Lung (tissue), 12 donors: ENCODE measurements around the gene ENGASE. TPM values are rescaled to one million over a fixed set of nuclear protein-coding genes. Genes with fewer than 3 reads are reported as not detected.

Source experiments
- ATAC-seq: fragments of 200-7000 bp; cut with Tn5 transposase; one replicate; pipeline ENCODE4 v1.9.1; 2020; ENCODE audit warnings: moderate number of reproducible peaks; ENCODE audit not compliant: insufficient read depth, low FRiP score
- DNase-seq, 3 donors: peaks; one replicate each; pipeline ENCODE4 v3.0.0-alpha.2; 2013 to 2017
- H3K27ac ChIP-seq, 2 donors: one replicate each; pipeline ENCODE4 v1.5.1; 2013; ENCODE audit warnings: mild to moderate bottlenecking in 2 of 2, moderate library complexity in 2 of 2, control low read depth in 1 of 2, inconsistent platforms in 1 of 2, low read depth in 1 of 2, low read length in 1 of 2
- H3K27me3 ChIP-seq, 3 donors: one replicate each; pipeline ENCODE4 v1.5.1; 2013; ENCODE audit warnings: low read length in 2 of 3; ENCODE audit not compliant: control insufficient read depth in 3 of 3, insufficient read depth in 3 of 3
- H3K36me3 ChIP-seq, 4 donors: one replicate each; pipeline ENCODE4 v1.5.1; 2013; ENCODE audit warnings: low read length in 4 of 4, mild to moderate bottlenecking in 1 of 4, moderate library complexity in 1 of 4; ENCODE audit not compliant: control insufficient read depth in 4 of 4, insufficient read depth in 4 of 4
- H3K4me1 ChIP-seq, 5 donors: one replicate each; pipeline ENCODE4 v1.5.1; 2013; ENCODE audit warnings: low read length in 5 of 5, mild to moderate bottlenecking in 2 of 5, moderate library complexity in 1 of 5; ENCODE audit not compliant: control insufficient read depth in 5 of 5, insufficient read depth in 5 of 5
- H3K4me3 ChIP-seq: one replicate; pipeline ENCODE4 v1.5.1; 2013; ENCODE audit warnings: mild to moderate bottlenecking, control low read depth, moderate library complexity
- H3K9ac ChIP-seq, 2 donors: one replicate each; pipeline ENCODE4 v1.5.1; 2013; ENCODE audit warnings: low read length in 2 of 2, control low read depth in 1 of 2; ENCODE audit not compliant: insufficient read depth in 1 of 2
- H3K9me3 ChIP-seq, 4 donors: one replicate each; pipeline ENCODE4 v1.5.1; 2013; ENCODE audit warnings: low read length in 3 of 4, mild to moderate bottlenecking in 1 of 4, moderate library complexity in 1 of 4; ENCODE audit not compliant: control insufficient read depth in 4 of 4, insufficient read depth in 3 of 4
- WGBS, 2 donors: extraction: QIAGEN DNeasy Blood & Tissue Kit; methylation state at CpG; one replicate each; pipeline ENCODE4 v1.1.7; 2013; 5-methylcytosine and 5-hydroxymethylcytosine counted together
- polyA plus RNA-seq, 2 donors: library from polyadenylated mRNA; stranded (reverse); fragments of 200-250 nt; gene quantifications; one replicate each; pipeline ENCODE4 v1.2.1, GENCODE V29; 2013
- total RNA-seq, 2 donors: library from RNA; depleted of rRNA in 1 of 2; stranded (reverse); fragments of >200 nt in 1 of 2; gene quantifications; one replicate each; pipeline ENCODE4 v1.2.1, GENCODE V29; 2014 to 2021
- TF ChIP-seq, protein P1 (sequence below): IDR thresholded peaks from 2 replicates; pipeline ENCODE4 v1.5.1; 2012; ENCODE audit warnings: mild to moderate bottlenecking; ENCODE audit errors: control extremely low read depth, extremely low read depth
- donor health status: control.
- donor health status: control.
- donor health status: Bipolar disorder and iron deficiency.
- donor health status: healthy.
- donor health status: DM: yes; HTN: yes; CAD: no.

ENGASE gene
- total and polyA plus RNA-seq, 4 donors = 19.0 to 45.7 (median 32.5) TPM

DNA sequence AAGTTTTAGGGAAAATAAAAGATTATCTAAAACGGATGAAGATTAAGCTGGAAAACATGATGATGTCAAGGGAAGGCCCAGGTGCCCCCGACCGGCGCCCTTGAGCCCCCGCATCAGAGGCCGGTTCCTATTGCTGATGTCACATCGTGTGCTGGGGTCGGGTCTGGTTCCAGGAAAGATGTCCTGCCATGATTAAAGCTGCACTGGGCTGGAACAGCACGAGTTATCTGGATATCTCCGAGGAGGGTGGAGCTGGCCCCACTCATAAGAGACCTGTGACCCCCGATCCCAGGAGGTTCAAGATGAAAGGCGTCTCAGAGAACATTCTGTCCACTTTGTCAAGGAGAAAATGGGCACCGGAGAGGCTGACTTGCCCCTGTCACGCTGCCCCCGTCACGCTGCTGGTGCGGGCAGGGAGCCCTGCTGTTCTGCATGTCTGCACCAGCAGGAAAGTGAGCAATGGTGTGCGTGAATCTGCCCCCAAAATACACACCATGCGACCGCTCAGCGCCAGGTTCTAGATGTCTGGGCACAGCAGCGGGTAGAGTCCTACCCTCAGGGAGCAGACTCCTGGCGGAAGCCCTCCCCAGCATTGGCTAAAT, 53.0 kb downstream of the ENGASE start:
- 69 to 83% methylated on average over 23 of the region's 23 CpGs for WGBS, 2 donors
- no peak for ATAC-seq

DNA sequence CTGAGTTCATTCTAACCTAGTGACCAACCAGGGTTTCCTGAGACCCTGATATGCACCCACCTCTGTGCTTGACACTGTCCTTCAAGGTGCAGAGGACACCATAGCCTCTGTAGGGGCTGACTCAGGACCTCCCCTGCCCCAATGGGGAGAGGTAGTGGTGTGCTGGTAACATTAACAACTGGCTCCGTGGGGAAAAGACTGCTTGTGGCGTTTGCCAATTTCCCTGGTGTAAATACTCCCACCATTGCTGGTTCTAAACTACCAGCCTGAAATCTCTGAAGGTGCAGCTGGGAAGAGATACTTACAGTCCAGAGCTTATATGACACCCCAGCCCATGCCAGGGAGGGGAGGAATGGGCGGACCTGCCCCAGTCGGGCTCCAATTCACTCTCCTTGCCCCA, 54.9 kb downstream of the ENGASE start:
- Histone ChIP-seq H3K27ac (no peak overlapping the region), H3K4me3 (no peak overlapping the region), H3K4me1 (no peaks in the 10 kb centered on the region), H3K9ac (no peak overlapping the region), H3K9me3 (peaks cover 0 to 13% (median 0%) of the 10 kb centered on the region in 4 donors), H3K27me3 (peaks cover 0 to 15% (median 3%) of the 10 kb centered on the region in 3 donors), H3K36me3 (no peaks in the 10 kb centered on the region)
- 72 to 87% methylated on average over 4 of the region's 4 CpGs for WGBS, 2 donors
- no peak for DNase-seq
- TF ChIP-seq, protein P1, sequence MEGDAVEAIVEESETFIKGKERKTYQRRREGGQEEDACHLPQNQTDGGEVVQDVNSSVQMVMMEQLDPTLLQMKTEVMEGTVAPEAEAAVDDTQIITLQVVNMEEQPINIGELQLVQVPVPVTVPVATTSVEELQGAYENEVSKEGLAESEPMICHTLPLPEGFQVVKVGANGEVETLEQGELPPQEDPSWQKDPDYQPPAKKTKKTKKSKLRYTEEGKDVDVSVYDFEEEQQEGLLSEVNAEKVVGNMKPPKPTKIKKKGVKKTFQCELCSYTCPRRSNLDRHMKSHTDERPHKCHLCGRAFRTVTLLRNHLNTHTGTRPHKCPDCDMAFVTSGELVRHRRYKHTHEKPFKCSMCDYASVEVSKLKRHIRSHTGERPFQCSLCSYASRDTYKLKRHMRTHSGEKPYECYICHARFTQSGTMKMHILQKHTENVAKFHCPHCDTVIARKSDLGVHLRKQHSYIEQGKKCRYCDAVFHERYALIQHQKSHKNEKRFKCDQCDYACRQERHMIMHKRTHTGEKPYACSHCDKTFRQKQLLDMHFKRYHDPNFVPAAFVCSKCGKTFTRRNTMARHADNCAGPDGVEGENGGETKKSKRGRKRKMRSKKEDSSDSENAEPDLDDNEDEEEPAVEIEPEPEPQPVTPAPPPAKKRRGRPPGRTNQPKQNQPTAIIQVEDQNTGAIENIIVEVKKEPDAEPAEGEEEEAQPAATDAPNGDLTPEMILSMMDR = no peak
- no peak for ATAC-seq

More for the DNA sequence above, 53.0 kb downstream of the ENGASE start:
- H3K36me3 ChIP-seq = no peaks in the 10 kb centered on the region
- no peak for DNase-seq
- H3K27me3 ChIP-seq = peaks cover 0 to 15% (median 3%) of the 10 kb centered on the region in 3 donors
- H3K4me3 ChIP-seq = no peak overlapping the region
- no peak overlapping the region for H3K27ac ChIP-seq
- no peaks in the 10 kb centered on the region for H3K4me1 ChIP-seq
- no peak overlapping the region for H3K9ac ChIP-seq
- peaks cover 0 to 15% (median 0%) of the 10 kb centered on the region in 4 donors for H3K9me3 ChIP-seq
- TF ChIP-seq, protein P1 = no peak

DNA sequence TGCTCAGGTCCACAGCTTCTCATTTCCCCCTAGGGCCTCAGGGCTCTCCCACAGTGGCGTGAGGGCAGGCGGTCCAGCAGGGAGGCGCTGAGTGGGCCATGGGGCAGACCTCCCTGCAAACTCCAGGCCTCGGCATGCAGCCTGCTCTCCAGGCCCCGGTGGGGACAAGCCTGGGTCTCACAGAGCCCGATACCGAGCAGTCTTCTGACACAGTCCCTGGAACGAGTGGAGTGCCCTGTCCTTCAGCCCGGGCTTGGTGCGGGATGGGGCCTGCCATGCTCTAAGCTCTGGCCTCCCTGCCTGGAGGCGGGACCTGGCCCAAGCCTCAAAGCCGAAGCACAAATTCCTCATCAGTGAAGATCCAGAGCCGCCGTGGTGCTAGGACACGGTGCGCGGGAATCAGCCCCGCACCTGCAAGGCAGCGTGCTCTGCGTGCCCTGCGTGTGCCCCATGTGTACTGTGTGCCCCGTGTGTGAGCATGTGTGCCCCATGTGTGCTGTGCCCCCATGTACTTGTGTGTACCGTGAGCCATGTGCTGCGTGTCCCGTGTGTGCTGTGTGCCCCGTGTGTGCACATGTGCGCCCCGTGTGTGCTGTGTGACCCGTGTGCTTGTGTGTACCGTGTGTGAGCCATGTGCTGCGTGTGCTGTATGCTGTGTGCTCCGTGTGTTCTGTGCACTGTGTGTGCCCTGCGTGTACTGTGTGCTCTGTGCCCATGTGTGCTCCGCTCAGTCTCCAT, 56.1 kb downstream of the ENGASE start:
- TF ChIP-seq, protein P1 = no peak
- Histone ChIP-seq H3K27me3 (peaks cover 3 to 13% (median 6%) of the 10 kb centered on the region in 3 donors), H3K4me3 (no peak overlapping the region), H3K9me3 (peaks cover 0 to 11% (median 0%) of the 10 kb centered on the region in 4 donors), H3K9ac (no peak overlapping the region), H3K27ac (no peak overlapping the region), H3K4me1 (no peaks in the 10 kb centered on the region), H3K36me3 (no peaks in the 10 kb centered on the region)
- ATAC-seq = no peak
- WGBS, 2 donors = 89 to 93% methylated on average over 34 of the region's 34 CpGs
- no peak for DNase-seq
